Retina (tissue), 1 donor: ENCODE data around the gene KCNT1.

ENCODE experiments used
- DNase-seq: peaks from one replicate; pipeline ENCODE4 v3.0.0-alpha.2; 2016

KCNT1 gene

DNA sequence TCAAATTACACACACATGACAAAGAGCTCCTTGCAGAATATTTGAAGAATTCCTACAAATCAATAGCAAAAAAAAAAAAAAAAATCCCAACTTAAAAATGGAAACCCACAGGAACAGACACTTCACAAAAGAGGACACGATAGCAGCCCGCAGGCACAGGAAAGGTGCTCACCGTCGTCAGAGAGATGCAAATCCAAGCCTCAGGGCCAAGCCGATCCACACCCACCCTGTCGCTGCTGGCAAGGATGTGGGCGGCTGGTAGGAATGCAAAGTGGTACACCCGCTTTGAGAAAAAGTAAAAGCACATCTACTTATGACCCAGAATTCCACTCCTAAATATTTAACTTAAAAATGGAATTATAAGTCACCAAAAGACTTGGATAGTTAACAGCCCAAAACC lies 28.0 kb upstream of the KCNT1 start:
- DNase-seq, result no peak

DNA sequence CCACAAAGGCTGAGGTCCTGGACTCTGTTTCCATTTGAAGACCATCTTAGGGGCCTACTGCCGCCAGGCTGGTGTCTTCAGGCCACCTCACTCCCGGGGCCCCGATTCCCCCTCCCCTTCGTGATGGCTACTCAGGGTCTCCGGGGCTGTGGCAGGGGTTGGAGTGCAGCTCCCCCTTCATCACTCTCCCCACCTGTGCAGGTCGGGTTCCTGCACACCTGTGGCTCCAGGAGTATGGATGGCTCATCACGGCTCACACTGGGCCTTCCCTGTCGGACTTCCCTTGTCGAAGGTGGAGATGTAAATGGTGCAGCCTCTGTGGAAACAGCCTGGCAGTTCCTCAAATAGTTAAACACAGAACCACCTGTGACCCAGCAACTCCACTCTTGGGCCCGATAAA lies 27.0 kb upstream of the KCNT1 start:
- DNase-seq, result no peak

DNA sequence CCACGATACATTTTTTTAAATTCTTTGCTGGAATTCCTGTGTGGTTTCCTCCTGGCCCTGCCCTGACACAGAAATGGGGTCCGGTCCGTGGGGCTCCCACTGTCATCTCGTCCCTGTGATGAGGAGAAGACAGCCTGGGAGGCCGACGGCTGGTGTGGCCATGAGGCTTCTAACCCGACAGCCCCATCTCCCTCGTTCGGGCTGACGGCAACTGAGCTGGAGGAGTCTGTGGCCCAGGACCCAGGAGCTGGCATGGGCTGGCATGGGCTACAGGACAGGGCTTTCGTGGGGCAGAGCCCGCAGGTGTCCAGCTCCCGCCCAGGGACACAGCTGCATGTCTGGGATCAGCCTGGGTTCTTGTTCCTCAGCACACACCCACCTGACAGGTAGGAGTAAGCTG lies 25.1 kb upstream of the KCNT1 start:
- no peak for DNase-seq

DNA sequence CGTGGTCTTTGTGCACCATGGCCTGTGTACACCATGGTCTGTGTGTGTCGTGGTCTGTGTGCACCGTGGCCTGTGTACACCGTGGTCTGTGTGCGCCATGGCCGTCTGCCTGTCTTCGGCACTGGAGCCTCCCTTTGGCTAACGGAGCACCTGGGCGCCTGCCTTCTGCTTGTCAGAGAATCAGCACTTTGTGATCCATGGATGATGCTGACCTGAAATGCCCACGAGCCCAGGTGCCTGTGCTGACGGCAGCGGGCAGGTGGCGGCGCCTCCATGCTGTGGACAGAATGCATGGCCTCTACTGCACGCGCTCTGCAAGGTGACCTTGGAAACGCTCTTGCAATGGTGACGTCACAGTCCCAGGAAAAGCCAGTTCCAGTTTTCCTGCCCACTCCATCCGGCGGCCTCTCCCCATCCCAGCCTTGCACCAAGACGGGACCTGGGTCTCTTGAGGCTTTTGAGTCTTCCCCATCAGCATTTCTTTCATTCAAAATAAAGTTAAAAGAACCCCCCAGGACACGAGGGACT lies 24.3 kb upstream of the KCNT1 start:
- no peak for DNase-seq

DNA sequence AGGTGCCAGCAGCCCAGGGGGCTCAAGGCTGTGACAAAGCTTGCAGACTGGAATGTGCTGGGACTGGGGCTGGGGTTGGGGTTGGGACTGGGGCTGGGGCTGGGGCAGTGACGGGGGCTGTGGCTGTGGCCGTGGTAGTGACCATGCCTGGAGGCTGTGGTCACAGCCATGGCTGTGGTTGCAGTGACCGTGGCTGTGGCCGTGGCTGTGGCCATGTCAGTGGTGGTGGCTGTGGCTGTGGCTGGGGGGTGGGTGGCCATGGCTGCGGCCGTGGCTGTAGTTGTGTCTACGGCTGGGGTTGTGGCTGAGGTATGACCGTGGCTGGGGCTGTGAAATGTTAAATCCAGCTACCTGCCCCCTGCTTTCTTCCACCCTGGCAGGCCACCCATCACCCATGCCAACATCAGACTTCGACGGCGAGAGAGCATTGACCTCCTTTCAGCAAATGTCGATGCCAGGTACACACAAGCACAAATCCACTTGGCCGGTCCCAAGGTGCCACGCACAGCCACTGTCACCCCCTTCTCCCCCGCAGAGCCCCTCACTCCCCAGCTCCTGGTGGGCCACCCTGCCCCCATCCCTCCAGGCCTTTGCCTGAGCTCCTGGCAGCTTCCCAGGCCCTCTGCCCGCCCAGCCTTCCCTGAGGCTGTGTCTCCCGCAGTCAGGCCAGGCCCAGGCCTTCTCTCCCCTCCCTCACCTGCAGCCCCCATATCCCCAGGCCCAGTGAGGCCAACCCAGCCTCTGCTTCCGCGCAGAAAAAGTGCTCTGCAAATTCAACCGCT lies 23.6 kb upstream of the KCNT1 start:
- DNase-seq, result no peak

DNA sequence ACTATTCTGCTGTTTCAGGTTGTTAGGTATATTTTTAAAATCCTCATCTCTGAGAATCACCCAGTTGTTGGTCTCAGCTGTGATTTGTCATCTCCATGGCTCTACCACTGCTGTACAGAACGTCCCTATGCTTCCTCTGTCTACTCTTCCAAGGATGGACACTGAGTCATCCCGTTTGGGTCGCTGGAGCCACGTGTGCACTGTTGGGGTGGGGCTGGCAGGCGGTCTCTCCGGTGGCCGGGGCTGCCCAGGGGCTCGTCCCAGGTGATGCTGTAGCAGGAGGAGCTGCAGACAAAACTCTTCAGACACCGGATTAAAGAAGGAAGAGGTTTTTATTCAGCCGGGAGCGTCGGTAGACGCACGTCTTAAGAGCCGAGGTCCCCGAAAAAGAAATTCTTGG lies 21.9 kb upstream of the KCNT1 start:
- no peak for DNase-seq

DNA sequence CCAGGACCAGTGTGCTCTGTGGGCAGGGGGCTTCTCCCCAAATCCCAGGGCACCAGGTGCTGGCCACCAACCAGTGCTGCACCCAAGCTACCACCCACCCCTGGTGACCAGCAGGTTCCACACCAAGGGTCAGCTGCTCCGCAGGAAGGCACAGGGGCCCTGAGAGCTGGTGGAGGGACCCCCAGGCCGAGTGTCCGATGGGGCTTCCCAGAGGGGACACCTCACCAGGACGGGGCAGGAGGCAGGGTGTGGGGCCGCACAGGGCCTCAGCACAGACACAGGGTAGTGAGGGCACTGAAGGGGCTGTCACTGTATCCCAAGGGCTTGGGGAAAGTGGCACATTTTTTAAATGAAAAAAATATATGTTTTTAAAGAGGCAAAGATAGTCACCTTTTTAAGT lies 20.8 kb upstream of the KCNT1 start:
- no peak for DNase-seq

DNA sequence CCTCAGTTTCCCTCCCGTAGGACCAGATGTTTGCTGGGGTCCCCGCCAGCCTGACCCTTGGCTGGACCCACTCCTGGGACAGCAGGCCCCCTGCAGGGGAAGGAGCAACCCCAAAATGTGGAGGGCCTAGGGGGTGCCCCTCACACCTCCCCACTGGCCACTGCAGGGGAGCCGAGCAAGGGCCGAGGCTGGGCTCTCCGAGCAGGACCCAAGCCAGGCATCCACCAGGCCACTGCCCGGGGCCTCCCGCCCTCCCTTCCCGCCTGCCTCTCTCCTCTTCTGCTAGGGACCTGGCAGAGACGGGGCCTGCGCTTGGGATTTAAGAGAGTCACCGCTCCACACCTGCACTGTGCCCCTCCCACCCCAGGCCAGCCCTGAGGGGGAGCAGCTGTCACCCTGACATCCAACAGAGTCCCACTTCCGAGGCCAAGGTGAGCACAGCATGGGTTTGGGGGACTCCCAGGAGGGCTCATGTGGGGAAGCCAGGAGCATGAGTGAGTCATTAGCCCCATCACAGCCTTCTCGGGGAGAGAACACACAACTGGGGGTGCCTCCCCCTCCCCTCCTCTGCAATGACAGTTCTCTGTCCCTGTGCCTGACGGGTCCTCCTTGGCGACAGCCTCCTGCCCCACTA lies 18.5 kb upstream of the KCNT1 start:
- DNase-seq, result no peak

DNA sequence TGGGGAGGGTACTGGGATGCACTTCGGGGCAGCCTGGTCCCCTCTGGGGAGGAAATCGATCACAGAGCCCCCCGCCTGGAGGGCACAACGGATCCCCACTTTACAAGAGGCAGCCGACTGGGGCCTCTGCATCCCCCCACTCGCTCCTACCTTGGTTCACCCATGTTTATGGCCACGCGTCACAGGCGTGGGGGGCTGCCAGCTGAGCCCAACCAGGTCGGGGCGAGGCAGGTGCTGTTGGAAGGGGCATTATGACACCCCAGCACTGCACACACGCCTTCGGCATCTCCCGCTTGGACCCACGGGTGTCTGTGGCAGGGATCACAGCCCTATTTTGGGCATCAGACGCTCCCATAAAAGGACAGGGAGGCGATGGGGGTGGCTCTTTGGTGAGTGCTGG lies 17.3 kb upstream of the KCNT1 start:
- DNase-seq, result no peak

DNA sequence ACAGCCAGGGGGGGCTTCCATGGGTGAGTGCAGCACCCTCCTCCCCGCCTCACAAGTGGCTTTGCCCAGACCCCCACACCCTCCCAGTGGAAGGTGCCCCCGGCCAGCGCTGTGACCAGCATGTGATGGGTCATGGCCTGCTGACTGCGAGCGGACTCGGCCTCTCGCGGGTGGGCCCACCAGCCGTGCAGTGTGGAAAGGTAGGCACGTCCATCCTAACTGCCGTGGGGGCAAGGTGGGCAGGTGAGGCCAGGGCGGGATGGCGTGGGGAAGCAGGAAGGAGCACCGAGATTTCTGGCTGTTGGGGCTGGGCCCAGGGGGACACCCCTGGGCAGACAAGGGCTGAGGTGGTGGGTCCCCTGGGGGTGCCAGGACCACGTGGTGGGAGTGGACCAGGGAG lies 14.8 kb upstream of the KCNT1 start:
- no peak for DNase-seq

DNA sequence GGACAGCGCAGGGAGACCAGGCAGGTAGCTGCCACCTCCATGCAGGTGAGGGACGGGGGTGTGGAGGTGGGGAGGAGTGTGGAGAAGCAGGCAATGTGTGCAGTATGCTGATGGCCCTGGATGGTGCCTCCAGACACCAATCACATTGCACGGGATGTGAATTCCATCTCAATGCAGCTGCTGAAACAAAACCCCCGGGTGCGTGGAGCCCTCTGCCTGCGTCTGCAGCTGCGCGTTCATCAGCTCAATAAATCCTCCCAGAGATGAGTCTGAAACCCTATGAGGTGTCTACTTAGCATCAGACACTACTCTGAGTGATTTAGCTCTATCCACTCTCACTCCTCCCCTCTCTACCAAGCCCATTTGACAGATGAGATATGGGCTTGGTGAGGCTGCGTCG lies 13.0 kb upstream of the KCNT1 start:
- DNase-seq, result no peak

DNA sequence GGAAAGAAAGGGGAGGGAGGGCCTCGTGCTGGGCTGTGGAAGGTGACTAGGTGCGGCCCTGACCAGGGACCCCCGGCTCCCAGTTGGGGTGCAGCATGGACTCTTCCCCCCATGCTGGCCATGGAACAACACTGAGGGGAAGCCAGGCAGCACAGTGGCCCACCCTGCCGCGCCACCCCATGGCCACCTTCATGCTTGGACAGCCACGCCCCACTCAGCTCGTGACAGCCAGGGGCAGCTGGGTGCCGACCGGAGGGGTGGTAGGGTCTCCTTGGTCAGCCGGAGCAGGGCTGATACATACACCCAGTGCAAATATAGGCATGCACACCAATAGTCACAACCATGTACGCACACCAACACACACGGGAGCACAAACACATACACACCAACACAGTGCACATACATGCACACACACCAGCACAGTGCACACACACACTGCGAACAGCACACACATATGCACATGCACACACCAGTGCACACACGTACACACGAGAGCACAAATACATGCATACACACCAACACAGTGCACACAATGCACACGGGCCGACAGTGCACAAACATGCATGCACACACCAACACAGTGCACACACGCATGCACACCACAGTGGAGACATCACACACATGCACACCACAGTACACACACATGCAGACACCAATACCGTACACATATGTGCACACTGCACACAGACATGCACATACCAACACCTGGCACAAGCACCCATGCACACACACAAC lies 11.0 kb upstream of the KCNT1 start:
- DNase-seq, result no peak

DNA sequence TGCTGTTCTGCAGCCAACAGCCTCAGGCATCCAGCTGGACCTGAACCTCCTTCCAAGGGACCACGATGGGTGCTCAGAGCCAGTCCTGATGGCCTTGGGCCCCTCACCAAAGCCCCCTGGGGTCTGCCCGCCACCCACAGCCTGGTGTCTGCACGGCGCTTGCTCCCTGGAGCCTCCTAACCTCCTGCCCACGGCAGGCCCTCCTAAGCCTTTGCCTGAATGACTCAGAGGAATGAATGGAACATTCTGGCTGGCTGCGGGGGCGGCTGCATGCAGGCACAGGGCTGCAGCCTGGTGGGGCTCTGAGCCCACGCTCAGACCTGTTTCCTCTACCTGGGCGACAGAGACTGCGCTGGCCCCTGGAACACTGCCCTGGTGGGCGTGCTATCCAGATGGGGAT lies 9.6 kb upstream of the KCNT1 start:
- no peak for DNase-seq

DNA sequence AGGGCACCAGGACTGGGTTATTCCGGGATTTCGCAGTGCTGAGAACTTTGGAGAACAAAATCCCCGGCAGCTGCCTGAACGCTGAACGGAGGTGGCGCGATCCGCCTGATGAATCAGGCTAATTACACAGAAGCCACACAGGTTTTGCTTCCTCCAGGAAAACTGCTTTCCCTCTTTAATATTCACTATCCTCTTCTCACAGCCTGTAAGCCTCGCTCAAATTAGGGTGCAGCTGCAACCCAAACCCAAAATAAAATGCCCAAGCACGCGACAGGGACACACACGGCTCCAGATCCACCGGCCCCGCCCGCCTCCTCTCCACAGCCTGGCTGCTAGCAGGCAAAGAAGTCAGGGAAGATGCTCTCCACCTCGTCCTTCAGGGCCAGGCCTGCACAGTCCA lies 8.7 kb upstream of the KCNT1 start:
- peak; percentile 8 for DNase-seq

DNA sequence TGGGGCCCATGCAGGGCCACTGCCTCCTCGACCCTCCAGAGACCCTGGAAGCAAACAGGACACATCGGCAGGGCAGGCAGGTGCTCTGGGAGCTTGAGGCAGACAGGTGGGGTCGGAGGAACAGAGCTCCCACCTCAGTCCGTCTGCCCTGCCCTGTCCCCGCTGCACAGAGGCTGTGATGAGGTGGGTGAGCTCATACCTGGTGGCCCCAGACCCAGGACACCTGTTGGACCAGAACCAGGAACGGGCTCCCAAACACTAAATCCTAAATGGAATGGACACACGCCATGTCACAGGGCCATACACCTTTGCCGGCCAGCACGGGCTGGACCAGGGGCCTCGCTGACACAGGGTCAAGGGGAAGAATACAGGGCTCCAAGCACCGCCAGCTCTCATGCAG lies 8.2 kb upstream of the KCNT1 start:
- no peak for DNase-seq

DNA sequence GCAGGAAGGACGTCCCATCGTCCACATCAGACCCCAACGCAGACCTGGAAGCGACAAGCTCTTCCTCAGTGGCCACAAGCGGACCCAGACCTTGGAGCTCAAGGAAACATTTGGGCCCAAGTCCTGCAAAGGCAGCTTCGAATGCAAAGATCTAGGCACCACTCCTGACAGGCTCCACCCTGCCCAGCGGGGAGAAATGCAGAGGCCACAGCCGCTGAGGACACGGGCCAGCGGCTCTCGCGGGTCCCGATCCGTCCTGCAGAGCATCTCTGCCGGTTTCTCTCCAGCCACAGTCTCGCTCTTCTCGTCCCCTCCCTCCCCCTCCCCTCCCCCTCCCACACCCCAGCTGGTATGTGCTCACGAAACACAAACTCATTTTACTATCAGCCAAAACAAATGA lies 7.6 kb upstream of the KCNT1 start:
- peak; percentile 16 for DNase-seq

DNA sequence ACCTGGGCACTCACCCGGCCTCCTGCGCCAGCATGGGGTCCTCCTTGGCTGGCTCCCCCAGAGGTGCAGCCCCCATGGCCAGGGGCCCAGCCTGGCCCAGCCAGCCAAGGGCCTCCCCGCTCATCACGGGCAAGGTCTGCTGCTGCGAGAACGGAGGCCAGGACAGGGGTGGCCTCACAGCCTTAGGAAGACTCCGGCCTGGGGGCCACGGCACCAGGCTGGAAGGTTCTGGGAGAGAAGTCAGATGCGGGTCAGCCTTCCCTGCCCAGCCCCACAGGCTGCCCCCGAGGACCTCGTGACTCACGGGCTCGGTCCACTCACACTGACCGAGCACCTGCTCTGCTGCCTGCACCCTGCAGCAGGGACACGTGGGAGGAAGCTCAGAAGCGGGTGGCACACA lies 6.9 kb upstream of the KCNT1 start:
- peak; percentile 5 for DNase-seq

DNA sequence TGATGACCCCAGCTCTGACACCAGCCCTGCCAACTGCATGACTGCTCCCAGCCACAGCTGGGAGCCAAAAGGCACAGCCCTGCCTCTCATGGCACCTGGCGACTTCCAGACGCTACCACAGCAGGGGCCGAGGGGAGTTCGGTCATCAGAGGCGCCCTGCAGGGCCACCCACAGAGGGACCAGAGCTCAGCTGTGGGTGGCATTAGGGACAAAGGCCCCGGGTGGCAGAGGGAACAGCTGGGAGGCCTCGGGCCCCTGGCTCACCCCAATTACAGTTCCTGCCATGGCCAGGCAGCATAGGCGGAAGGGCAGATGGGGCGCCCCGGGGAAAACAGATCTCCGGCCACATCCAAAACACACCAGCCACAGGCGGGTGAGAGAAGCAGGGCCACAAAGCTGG lies 6.3 kb upstream of the KCNT1 start:
- no peak for DNase-seq

DNA sequence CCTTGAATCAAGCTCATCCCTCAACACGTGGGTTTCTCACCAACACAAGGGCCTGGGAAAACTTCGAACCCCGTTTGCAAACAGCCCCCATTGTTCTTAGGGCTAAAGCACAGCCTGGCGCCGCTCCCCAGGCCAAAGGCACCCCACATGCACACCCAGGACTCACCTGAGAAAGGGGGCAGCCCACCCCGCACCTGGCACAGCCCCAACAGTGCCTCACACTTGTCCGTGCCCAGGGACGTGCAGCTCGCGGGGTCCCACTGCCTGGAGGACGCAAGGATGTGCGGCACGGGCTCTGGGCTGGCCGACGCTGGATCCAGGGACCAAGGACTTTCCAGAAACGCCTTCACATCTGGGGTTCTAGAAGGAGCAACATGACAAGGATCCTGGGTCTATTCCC lies 5.5 kb upstream of the KCNT1 start:
- DNase-seq, result no peak

DNA sequence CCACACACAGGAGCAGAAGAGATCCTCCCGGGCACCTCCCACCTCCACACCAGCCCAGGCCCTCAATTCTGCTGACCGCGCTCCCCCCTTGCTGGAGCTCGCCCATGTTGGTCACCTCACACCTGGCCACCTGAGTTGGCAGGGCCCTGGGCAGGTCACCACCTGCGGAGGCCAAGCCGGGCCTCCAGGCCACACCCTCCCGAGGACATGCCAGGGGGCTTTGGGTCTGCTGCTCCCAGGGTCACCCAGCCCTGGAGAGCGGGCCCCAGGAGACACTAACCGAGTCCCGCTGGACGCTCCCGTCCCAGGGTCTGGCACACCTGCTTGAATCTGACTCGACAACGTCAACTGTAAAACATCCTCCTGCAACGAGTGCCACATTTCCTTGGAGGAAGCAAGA lies 4.8 kb upstream of the KCNT1 start:
- DNase-seq, result no peak

DNA sequence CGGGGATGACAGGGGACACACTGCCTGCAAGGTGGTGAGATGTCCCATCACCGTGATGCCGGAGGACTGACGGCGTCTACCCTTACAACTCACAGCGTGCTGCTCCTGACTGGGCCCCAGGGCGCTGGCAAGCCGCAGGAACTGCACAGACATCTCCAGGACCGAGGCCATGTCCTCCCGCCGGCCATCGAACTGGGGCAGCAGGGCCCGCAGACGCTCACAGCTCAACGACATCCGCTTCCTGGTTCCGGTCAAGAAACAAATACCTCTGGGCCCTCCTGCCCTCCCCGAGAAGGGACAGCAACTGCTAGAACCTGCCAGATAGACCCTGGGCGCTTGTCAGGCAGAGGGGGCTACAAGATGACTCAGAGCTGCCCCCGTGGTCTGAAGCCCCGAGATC lies 3.7 kb upstream of the KCNT1 start:
- DNase-seq, result no peak

DNA sequence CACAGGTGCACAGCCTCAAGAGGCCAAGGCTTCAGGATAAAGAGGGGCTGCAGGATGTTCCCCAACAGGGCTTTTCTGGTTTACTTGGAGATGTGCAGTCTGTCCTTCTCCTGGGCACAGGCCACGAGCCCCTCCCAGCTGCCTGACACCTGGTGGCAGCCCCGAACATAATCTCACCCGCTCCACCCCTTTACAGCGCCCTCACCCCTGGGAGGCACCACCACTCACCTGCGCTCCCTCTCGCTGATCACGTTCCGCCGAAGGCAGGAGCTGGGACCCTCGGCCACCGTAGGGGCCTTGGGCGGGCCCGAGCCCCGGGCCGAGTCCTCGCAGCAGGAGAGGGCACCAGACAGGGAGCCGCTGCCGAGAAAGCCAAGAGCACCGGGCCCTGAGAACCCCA lies 3.2 kb upstream of the KCNT1 start:
- no peak for DNase-seq

DNA sequence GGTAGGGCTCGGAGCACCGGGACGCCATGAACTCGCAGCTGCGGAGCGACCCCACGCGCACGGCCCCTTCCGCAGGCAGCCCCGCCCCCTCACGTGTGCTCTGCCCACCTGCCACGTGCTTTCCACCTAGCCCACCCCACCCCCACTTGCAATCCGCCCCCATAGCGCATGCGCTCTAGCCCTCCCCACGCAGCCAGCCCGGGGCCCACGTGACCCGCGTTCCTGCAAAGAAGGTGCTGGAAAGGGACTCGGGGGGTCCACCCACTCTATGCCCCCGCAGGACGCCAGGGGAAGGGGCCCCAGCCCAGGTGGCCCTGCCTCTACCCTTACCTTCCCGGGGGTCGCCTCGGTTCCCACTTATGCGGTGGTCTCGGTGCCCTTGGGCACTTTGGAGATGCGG lies 2.5 kb upstream of the KCNT1 start, which contains the start of gene SOHLH1:
Gene SOHLH1, minus strand, starts transcription at position 42 of the 400 bp plus-strand sequence. Its CDS starts 14 bp downstream, at position 28.
- no peak for DNase-seq

DNA sequence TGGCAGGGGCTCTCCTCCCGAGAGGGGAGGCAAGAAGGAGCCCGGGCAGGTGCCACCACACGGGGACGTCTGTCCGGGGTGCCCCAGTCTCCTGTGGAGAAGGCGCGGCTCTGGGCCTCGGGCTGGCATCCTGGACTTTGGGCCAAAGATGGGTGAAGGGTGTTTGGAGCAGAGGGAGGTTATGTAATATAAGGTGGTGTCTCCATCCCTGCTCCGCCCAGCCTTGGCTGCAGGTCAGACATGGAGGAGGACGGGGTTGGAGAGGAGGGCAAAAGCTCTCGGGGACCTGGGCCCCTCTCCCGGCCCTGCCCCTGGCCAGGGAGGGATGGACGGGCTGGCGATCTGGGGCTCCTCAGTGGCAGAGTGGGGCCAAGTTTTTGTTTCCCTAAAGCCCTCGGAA lies 1.5 kb upstream of the KCNT1 start:
- no peak for DNase-seq
